Cardiac fibroblast (primary cell): ENCODE results near the gene NUP50.
A peak's percentile ranks its signal among the peaks of the same experiment; 100 is the strongest.

Experiments
- DNase-seq, 2 donors: peaks; one replicate each; pipeline versions ENCODE4 v3.0.0 to v3.0.0-alpha.2; 2010; ENCODE audit warnings: low read depth in 2 of 2
- H3K4me3 ChIP-seq, 2 donors: replicated peaks in 1 of 2; 1 replicate in 1 of 2; 2 replicates in 1 of 2; pipeline ENCODE4 v1.5.1; 2011; ENCODE audit warnings: low read depth in 2 of 2, low read length in 2 of 2, mild to moderate bottlenecking in 2 of 2, moderate library complexity in 1 of 2
- CTCF ChIP-seq: IDR thresholded peaks from one replicate; pipeline ENCODE4 v1.5.1; 2011; ENCODE audit warnings: low read depth, mild to moderate bottlenecking, low read length, inconsistent platforms

The NUP50 gene

GRCh38 chr22:45197606-45198462 lies 34.1 kb downstream of the NUP50 start:
- TF ChIP-seq CTCF = no peak
- H3K4me3 ChIP-seq = no peak overlapping the region
- DNase-seq = no peak

- H3K4me3 ChIP-seq = no peak overlapping the region
- no peak for DNase-seq
- no peak for TF ChIP-seq CTCF
These were observed 34.7 kb downstream of the NUP50 start for GRCh38 chr22:45198463-45198795.

- no peak for DNase-seq
- H3K4me3 ChIP-seq = no peak overlapping the region
- TF ChIP-seq CTCF = no peak
These were observed 36.0 kb downstream of the NUP50 start for GRCh38 chr22:45199723-45200122.

GRCh38 chr22:45200230-45200629 lies 36.5 kb downstream of the NUP50 start:
- TF ChIP-seq CTCF = no peak
- no peak for DNase-seq
- H3K4me3 ChIP-seq = no peak overlapping the region

GRCh38 chr22:45200860-45201511 lies 37.3 kb downstream of the NUP50 start:
- no peak for TF ChIP-seq CTCF
- H3K4me3 ChIP-seq = no peak overlapping the region
- peak in 1 of 2 donors; percentile 83 for DNase-seq

- TF ChIP-seq CTCF = no peak
- peak; percentile 62 to 92 for DNase-seq
These were observed 38.1 kb downstream of the NUP50 start for GRCh38 chr22:45201678-45202332.

More at GRCh38 chr22:45201678-45202332, 38.1 kb downstream of the NUP50 start:
- no peak overlapping the region for H3K4me3 ChIP-seq
